Measurements from ENCODE around the gene SUZ12.
A peak's percentile ranks its signal among the peaks of the same experiment; 100 is the strongest.
"Not testable (repeated sequence)": the region's sequence is repeated elsewhere in the genome, so short reads cannot be mapped to it uniquely, and the experiment has no call there.

Gene SUZ12

DNA sequence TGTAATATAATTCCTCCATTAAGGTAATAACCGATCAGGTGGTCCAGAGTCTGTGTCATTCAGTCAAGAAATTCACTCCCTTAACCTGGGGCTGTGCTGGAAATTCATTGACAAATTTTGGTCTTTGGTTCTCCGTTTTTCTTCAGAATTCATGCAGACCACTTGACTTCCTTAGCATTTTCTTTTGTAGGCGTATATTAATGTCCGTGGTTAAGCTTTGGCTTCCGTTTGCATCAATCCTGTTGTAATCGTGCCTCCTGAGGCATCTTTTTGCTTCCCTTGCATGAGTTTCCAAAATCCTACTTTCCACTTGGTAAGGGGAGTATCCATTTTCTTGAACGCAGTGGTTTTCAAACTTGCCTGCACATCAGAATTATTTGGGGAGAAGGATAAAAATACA is 79.4 kb downstream of the SUZ12 start:
- H3K4me3 ChIP-seq (ENCODE audit: low read depth, low read length) = no peak overlapping the region
- no peak for DNase-seq (ENCODE audit: low read depth)

DNA sequence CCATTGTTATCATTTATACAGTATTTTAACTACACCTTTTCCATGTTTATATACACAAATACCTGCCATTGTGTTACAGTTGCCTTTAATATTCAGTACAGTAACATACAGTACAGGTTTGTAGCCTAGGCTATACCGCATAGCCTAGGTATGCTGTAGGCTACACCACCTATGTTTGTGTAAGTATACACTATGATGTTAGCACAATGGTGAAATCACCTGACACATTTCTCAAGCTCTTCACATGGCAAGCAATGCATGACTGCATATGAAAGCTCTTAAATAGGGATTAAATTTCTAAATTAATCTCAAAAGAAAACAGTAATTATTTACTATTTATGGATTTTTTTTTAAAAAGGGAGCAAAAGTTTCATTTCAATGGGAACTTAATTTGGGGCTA is 82.4 kb downstream of the SUZ12 start:
- TF ChIP-seq, protein P1, sequence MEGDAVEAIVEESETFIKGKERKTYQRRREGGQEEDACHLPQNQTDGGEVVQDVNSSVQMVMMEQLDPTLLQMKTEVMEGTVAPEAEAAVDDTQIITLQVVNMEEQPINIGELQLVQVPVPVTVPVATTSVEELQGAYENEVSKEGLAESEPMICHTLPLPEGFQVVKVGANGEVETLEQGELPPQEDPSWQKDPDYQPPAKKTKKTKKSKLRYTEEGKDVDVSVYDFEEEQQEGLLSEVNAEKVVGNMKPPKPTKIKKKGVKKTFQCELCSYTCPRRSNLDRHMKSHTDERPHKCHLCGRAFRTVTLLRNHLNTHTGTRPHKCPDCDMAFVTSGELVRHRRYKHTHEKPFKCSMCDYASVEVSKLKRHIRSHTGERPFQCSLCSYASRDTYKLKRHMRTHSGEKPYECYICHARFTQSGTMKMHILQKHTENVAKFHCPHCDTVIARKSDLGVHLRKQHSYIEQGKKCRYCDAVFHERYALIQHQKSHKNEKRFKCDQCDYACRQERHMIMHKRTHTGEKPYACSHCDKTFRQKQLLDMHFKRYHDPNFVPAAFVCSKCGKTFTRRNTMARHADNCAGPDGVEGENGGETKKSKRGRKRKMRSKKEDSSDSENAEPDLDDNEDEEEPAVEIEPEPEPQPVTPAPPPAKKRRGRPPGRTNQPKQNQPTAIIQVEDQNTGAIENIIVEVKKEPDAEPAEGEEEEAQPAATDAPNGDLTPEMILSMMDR (conservative IDR thresholded peaks at IDR 0.05; ENCODE audit: low read depth, low read length) = no peak
- no peak overlapping the region for H3K4me3 ChIP-seq (ENCODE audit: low read depth, low read length)

More for the DNA sequence above, 79.4 kb downstream of the SUZ12 start:
- TF ChIP-seq, protein P1 (conservative IDR thresholded peaks at IDR 0.05; ENCODE audit: low read depth, low read length) = no peak

DNA sequence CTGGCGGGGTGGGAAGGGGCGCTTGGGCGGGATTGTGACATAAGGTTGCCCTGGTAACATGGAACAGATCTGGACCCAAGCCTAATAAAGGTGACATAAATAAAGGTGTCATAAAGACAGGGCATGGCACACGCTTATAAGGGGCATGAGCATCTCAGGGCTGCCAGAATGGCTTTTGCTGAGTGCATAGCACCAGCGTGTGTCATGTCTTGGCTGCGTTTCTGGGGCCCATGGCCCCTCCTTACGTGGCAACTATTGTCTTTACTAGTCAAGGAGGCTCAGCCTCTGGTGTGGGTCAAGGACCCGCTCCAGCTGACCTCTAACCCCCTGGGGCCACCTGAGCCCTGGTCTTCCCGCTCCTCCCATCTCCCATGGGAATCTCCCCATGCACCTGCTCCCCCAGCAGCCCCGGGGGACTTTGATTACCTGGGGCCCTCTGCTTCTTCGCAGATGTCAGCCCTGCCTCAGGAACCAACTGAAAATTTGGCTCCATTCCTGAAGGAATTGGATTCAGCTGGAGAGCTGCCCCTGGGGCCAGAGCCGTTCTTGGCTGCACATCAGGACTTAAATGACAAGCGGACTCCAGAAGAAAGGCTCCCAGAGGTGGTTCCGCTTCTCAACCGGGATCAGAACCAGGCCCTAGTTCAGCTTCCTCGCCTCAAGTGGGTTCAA is 84.3 kb downstream of the SUZ12 start:
- no peak for DNase-seq (ENCODE audit: low read depth)
- TF ChIP-seq, protein P1 (conservative IDR thresholded peaks at IDR 0.05; ENCODE audit: low read depth, low read length) = no peak
- H3K4me3 ChIP-seq (ENCODE audit: low read depth, low read length) = no peak overlapping the region

More for the DNA sequence above, 82.4 kb downstream of the SUZ12 start:
- DNase-seq (ENCODE audit: low read depth) = no peak

DNA sequence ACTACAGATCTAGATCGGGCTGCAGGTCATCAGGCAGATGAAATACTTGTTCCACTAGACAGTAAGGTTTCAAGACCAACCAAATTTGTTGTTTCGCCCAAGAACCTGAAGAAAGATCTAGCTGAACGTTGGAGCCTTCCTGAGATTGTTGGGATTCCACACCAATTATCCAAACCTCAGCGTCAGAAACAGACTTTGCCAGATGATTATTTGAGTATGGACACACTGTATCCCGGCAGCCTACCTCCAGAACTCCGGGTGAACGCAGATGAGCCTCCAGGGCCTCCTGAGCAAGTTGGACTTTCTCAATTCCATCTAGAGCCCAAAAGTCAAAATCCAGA is 84.8 kb downstream of the SUZ12 start:
- TF ChIP-seq, protein P1 (conservative IDR thresholded peaks at IDR 0.05; ENCODE audit: low read depth, low read length) = no peak
- no peak for DNase-seq (ENCODE audit: low read depth)

DNA sequence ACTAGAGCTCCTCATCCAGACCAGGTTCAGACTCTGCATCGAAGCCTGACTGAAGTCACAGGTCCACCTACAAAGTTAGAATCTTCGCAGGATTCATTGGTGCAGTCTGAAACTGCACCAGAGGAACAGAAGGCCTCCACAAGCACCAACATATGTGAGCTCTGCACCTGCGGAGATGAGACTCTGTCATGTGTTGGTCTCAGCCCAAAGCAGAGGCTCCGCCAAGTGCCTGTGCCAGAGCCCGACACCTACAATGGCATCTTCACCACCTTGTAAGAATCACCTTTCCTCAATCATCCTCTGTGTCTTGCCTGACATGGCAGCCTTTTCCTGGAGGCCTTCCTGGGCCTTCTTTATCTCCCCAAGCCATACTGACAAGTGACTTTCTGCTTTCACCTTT is 85.7 kb downstream of the SUZ12 start:
- not testable (repeated sequence) for DNase-seq (ENCODE audit: low read depth)

More for the DNA sequence above, 84.8 kb downstream of the SUZ12 start:
- no peak overlapping the region for H3K4me3 ChIP-seq (ENCODE audit: low read depth, low read length)

DNA sequence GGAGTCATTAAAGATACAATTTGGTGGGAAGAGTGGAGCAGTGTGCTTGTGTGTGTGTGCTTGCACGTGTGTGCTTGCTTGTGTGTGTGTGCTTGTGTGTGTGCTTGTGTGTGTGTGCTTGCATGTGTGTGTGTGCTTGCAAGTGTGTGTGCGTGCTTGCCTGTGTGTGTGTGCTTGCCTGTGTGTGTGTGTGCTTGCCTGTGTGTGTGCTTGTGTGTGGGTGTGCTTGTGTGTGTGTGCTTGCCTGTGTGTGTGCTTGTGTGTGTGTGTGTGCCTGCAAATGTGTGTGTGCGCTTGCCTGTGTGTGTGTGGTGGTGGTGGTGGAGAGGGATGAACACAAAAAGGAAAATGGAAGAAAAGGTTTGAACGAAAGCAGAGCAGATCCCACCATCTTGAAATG is 90.5 kb downstream of the SUZ12 start:
- DNase-seq (ENCODE audit: low read depth); H3K4me3 ChIP-seq (ENCODE audit: low read depth, low read length): not testable (repeated sequence)

More for the DNA sequence above, 85.7 kb downstream of the SUZ12 start:
- not testable (repeated sequence) for H3K4me3 ChIP-seq (ENCODE audit: low read depth, low read length)

DNA sequence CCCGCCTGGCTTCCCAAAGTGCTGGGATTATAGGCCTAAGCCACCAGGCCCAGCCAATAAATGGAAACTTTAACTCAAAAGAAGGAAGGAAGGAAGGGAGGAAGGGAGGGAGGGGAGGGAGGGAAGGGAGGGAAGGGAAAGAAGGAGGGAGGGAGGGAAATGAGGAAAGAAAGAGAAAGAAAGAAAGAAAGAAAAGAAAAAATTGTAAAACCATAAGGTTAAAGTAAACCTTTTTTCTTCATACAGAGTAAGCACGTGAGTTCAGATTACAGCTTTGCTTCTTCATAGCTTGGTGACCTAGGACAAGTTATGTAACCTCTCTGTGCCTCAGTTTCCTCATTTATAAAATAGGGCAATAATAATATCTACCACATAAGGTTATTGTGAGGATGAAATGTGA is 96.4 kb downstream of the SUZ12 start:
- no peak overlapping the region for H3K4me3 ChIP-seq (ENCODE audit: low read depth, low read length)
- TF ChIP-seq, protein P1 (conservative IDR thresholded peaks at IDR 0.05; ENCODE audit: low read depth, low read length) = no peak
- DNase-seq (ENCODE audit: low read depth) = no peak

DNA sequence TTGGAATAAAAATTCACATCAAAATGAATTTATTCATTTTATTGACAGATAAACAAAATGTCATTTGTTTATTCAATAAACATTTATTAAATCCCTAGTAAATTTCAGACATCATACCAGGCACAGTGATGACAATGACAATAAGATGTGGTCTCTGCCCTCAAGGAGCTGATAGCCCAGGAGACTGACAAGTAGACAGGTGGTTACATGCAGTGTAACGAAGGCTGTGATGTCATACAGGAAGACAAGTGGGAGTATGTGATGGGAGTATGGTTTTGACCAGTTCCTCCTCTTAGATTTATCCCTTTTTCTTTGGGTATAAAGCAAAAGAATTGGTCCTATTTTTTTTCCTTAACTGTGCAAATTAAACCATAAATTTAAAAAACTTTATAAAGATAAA is 97.0 kb downstream of the SUZ12 start:
- H3K4me3 ChIP-seq (ENCODE audit: low read depth, low read length); DNase-seq (ENCODE audit: low read depth): not testable (repeated sequence)

DNA sequence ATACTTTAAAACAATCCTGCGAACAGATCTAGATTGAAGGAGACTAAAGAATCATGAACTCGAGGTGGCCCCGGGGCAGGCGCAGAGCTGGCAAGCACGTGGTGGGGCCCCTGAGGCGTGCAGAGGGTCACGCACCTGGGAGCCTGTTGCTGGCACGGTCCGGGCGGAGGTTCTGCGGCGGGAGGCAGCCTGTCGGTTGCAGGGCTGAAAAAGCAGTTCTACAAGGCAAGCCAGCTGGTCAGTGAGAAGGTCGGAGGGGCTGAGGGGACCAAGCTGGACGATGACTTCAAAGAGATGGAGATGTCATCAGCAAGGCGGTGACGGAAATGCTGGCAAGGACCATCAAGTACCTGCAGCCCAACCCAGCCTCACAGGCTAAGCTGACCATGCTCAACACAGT is 103.4 kb downstream of the SUZ12 start:
- not testable (repeated sequence) for H3K4me3 ChIP-seq (ENCODE audit: low read depth, low read length); DNase-seq (ENCODE audit: low read depth)

DNA sequence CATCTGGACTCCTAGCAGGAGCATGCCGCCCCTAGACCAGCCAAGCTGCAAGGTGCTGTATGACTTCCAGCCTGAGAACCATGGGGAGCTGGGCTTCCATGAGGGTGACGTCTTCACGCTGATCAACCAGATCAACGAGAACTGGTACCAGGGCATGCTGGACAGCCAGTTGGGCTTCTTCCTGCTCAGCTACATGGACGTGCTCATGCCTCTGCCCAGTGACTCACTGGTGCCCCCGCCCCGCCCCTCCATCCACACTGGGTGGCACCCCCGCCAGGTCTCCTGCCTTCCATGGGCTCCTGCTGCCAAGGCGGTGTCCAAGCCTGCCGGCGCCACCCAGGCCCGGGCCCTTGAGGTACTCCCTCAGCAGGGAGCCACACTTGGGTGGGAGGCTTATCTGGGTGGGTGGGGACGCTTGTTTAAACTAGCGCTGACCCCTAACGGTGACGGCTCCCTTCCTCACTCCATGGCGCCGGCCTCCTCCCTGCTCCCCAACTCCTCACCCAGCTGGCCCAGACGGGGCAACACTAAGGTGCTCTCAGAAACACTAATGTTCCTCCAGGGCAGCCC is 104.6 kb downstream of the SUZ12 start:
- DNase-seq (ENCODE audit: low read depth); H3K4me3 ChIP-seq (ENCODE audit: low read depth, low read length): not testable (repeated sequence)

DNA sequence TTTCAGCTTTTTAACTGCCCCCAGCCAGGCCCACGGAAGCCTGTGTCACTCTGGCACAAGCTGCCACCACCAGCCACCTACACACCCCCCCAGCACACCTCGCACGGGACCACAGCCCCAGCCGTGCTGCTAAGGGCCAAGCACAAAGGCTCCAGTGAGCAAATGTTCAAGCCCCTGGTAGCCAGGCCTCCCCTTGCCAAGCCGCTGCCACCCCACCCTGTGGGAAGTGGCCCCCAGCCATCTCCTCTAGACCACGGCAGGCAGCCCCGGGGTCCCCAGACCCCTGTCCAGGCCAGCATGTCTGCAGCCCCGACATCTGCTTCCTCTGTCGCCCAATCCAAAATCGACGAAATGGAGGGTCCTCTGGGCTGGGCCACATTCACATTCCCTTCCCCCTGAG is 105.5 kb downstream of the SUZ12 start:
- not testable (repeated sequence) for H3K4me3 ChIP-seq (ENCODE audit: low read depth, low read length)

DNA sequence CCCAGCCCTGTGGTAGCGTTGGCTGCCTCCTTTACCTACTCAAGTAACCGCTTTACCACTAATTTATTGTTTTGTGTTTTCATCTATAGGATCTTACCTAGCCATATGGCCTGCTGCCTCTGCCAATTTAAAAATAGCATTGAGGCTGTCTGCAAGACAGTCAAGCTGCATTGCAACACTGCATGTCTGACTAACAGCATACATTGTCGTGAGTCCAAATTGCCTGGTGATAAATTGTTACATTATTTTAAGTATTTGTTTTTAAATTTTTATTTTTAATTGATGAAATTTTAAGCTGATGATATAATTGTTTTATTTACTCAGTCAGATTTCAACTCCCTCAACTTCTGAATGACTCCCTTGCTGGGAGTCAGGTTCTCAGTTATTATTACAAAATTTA is 108.8 kb downstream of the SUZ12 start:
- peak; percentile 38 for DNase-seq (ENCODE audit: low read depth)
- H3K4me3 ChIP-seq (ENCODE audit: low read depth, low read length) = not testable (repeated sequence)

More for the DNA sequence above, 105.5 kb downstream of the SUZ12 start:
- not testable (repeated sequence) for DNase-seq (ENCODE audit: low read depth)

DNA sequence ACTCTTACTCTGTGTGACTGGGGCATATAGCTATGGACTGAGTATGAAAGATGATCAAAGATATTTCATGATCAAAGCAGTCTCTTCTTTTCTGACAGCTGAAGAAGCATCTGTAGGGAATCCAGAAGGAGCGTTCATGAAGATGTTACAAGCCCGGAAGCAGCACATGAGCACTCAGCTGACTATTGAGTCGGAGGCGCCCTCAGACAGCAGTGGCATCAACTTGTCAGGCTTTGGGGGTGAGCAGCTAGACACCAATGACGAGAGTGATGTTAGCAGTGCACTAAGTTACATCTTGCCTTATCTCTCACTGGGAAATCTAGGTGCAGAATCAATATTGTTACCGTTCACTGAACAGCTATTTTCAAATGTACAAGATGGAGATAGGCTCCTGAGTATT is 110.9 kb downstream of the SUZ12 start:
- DNase-seq (ENCODE audit: low read depth); H3K4me3 ChIP-seq (ENCODE audit: low read depth, low read length): not testable (repeated sequence)

Data from choroid plexus epithelial cell (primary cell).